GM15510 (cell line): ENCODE data around the gene MBNL2.

ENCODE experiments used
- POLR2A ChIP-seq: IDR thresholded peaks from 3 replicates; pipeline ENCODE4 v1.6.1; 2011; ENCODE audit warnings: borderline replicate concordance; ENCODE audit not compliant: insufficient read length; ENCODE audit errors: extremely low read depth

The MBNL2 gene

DNA sequence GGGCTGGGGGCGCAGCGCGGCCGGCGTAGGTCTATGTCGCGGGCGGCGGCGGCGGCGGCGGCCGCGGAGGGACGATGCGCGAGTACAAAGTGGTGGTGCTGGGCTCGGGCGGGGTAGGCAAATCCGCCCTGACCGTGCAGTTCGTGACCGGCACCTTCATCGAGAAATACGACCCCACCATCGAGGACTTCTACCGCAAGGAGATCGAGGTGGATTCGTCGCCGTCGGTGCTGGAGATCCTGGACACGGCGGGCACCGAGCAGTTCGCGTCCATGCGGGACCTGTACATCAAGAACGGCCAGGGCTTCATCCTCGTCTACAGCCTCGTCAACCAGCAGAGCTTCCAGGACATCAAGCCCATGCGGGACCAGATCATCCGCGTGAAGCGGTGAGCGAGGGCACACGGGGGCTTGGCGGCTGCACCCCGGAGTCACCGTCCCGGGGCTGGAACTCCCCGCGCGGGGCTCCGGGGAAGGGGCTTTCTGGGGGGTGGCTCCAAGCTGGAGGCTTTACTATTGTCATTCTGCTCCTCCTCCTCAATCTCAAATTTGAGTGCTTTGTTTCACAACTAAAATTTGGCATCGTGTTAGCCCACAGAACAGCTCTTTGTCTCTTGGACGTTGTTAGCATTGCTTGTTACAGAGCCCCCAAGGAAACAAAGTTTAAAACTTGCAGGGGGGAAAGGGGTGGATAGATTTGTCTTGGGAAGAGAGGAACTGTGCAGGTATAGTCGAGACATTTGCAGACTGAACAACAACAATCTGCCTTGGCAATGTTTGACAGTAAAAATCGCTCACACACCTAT lies 212.5 kb downstream of the MBNL2 start:
- no peak for TF ChIP-seq POLR2A

DNA sequence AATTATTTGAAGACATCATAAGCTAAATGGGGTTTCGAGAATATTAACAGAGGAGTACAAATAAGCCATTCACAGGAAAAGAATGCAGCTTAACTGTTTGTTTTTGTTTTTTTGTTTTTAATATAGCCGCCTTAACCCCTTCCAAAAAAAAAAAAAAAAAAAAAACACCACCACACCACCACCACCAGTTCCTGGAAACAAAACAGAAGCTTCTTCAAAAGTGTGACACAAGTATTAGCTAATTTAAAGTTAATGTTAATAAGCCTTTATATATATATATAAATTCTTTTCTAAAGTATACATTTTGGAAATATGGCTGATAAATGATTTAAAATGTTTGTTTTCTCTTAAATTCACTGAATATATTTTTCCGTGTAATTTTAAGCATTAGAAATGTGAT lies 213.2 kb downstream of the MBNL2 start:
- TF ChIP-seq POLR2A: no peak

DNA sequence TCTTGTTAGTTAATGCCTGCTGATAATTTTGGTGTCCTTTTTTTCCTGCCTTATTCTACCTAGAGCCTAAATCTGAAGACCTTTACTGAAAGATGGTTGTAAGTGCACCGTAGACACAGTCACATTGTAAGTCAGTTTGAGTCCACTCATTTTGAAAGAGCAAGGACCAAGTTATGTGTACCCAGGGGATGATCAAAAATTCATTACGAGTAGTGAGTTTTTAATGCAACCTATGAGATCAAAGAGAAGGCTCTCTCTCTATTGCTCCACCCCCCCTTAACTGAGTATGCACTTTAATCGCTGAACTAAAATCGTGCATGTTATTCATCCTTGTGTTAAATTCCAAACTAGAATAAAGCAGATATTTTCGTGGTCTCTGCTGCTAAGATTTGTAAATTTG lies 213.7 kb downstream of the MBNL2 start:
- TF ChIP-seq POLR2A: no peak

DNA sequence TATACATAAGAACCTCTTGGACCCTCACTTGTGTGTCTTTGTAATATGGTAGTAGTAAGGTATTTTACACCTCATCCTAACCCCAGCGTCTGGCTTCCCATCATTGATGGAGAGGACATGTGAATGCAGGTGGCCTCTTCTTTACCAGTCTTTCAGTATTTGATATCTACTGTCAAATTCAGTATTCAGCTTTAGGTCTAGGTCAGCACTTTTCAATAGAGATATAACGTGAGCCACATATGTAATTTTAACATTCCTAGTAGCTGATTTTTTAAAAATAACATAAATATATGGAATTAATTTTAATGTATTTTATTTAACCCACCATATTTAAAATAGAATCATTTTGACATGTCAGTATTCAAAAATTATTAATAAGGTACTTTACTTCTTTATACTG lies 214.7 kb downstream of the MBNL2 start:
- no peak for TF ChIP-seq POLR2A

DNA sequence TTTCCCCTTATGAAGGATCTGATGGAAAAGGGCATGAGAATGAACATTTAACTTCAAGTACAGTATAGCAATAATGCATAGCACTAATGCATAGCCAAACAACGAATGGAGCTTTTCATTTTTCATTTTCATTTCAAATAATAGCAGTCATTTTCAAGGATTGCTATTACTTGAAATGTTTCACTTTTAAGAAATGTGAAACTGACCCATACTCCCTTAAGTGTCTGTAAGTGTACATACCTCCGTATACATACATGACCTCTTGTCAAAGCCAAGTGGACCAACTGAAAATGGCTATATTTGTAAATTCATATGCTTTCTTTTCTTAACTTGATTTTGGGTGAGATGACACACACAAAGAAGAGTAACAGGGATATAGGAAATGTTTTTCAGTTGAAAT lies 215.6 kb downstream of the MBNL2 start:
- no peak for TF ChIP-seq POLR2A

DNA sequence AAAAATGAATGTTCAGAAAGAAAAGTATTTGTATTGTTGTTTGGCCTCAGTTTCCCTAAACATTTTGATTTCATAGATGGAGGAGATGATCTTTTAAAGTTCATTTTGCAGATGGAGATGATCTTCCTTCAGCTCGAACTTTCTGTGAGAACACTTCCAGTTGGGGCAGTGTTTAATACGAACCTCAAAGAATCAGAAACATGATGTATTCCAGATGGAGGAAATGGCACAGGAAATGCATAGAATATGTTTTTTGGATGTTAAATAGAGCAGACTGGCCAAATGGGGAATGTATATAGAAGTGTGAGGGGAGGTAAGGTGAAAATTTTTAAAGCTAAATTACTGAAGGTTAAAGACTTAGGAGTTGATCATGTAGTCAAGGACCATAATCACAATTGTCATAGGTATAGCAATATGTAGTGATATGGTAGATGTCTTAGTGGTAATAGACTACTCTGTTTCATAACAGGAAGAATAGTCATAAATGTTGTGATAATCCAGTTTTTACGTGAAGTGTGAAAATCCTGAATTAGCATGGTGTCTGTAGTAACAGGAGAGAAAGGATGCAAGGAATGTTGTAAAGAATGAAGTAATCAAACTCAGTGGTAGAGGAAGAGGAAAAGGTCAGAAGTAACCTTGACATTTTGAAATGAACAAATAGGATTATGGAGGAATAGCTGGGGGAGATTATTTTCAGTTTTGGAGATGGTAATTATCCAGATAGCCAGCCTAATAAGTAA lies 216.9 kb downstream of the MBNL2 start:
- no peak for TF ChIP-seq POLR2A

DNA sequence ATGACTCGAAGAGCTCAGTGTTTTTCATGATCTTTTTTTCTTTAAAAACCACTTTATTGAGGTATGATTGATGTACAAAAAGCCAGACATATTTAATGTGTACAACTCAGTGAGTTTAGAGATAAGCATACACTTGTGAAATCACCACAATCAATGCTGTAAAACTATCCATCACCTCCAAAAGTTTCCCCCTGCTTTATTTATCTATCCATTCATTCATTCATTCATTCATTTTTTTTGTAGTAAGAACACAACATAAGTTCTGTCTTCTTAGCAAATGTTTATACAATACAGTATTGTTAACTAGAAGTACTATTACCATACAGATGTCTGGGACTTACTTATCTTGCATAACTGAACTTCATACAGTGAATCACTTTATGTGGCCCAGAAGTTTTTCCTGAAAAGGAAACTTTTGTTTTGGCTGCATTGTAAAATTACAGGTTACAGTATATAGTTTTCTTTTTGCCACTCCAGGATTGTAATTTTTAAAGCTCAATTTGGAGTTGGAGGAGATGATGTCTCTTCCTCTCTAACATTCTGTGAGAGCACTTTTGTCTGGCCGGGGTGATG lies 218.6 kb downstream of the MBNL2 start:
- TF ChIP-seq POLR2A: no peak

DNA sequence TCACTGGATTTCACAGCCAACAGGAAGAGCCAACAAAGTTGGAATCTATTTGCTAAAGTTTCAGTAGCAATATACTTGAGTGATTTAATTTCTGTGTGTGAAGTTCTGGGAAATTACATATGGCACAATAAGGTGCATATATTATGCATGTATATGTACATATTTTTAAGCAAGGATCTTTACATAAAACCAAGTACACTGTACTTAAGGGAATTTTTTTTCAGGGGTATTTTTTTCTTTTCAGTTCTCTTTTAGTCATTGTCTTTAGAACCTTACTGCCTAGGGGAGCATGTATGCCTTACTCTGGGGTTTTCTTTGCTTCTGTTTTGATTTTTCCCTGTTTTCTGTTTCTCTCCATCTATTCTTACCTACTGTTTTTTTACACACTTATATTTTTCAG lies 219.2 kb downstream of the MBNL2 start:
- no peak for TF ChIP-seq POLR2A
